HFF-Myc (cell line): ENCODE measurements around the gene SLBP.
"Not testable (repeated sequence)": the region's sequence is repeated elsewhere in the genome, so short reads cannot be mapped to it uniquely, and the experiment has no call there.

Experiments used
- DNase-seq: peaks from one replicate; pipeline ENCODE4 v3.0.0-alpha.2; 2011; ENCODE audit warnings: low read depth; ENCODE audit errors: extremely low read depth
- H3K4me3 ChIP-seq: replicated peaks from 2 replicates; pipeline ENCODE4 v1.5.1; 2011; ENCODE audit warnings: low read depth, mild to moderate bottlenecking, control low read depth, low read length
- CTCF ChIP-seq: IDR thresholded peaks from 2 replicates; pipeline ENCODE4 v1.5.1; 2012; ENCODE audit warnings: mild to moderate bottlenecking, low read depth, low read length, control low read depth; ENCODE audit errors: missing control alignments

The SLBP gene

GRCh38 chr4:1711571-1712215 lies 426 bp downstream of the SLBP start:
- peak overlapping the region; percentile 98 for H3K4me3 ChIP-seq
- DNase-seq: no peak
- no peak for TF ChIP-seq CTCF

- TF ChIP-seq CTCF: no peak
- no peak for DNase-seq
- H3K4me3 ChIP-seq: peak overlapping the region; percentile 98
These were observed 1.0 kb downstream of the SLBP start for GRCh38 chr4:1711055-1711570.

- TF ChIP-seq CTCF: no peak
- DNase-seq: no peak
- no peak overlapping the region for H3K4me3 ChIP-seq
These were observed 3.5 kb downstream of the SLBP start for GRCh38 chr4:1708581-1708980.

- no peak for DNase-seq
- TF ChIP-seq CTCF: no peak
These were observed 5.8 kb downstream of the SLBP start for GRCh38 chr4:1706358-1706757.

GRCh38 chr4:1705732-1706131 lies 6.4 kb downstream of the SLBP start:
- no peak for TF ChIP-seq CTCF
- no peak overlapping the region for H3K4me3 ChIP-seq
- no peak for DNase-seq

More at GRCh38 chr4:1706358-1706757, 5.8 kb downstream of the SLBP start:
- no peak overlapping the region for H3K4me3 ChIP-seq

- no peak overlapping the region for H3K4me3 ChIP-seq
- no peak for TF ChIP-seq CTCF
- DNase-seq: no peak
These were observed 8.3 kb downstream of the SLBP start for GRCh38 chr4:1703867-1704266.

- not testable (repeated sequence) for DNase-seq, H3K4me3 ChIP-seq
These were observed 10.4 kb downstream of the SLBP start for GRCh38 chr4:1701671-1702070.
